DMS153 treated with DMSO at 0.1 percent for 48 hours (cell line): ENCODE data around the gene BANF2.

ENCODE experiments used
- DNase-seq: peaks from one replicate; lab custom pipeline; 2025; ENCODE audit not compliant: unreplicated experiment; lab: John Stamatoyannopoulos, UW

BANF2 gene

DNA sequence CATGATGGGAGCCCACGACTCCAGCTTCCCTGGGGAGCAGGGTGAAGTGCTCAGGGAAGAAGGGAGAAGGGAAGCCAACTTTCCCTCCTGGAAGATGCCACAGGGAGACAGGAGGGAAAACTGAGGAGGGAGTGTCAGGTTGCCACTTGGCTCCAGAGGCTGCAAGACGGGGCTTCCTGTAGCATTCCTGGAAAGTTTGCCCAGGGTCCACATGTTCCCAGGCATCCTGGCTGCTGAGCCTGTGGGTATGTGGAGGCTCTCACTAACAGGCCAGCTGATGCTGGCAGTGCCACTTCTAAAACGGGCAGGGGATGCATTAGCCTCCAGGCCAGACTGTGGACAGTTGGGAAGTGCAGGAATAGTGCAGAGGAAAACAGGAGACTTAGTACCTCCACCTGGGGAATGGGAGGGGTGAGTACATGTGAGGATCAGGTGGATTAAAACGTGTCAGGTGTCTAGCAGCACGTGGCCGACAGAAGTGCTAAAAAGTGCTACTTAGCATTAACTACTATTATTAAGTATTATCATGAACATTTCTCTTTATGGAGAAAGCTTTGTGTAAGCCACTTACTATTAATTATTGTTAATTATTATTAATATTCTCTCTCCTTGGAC is 33.2 kb downstream of the BANF2 start:
- DNase-seq = no peak

DNA sequence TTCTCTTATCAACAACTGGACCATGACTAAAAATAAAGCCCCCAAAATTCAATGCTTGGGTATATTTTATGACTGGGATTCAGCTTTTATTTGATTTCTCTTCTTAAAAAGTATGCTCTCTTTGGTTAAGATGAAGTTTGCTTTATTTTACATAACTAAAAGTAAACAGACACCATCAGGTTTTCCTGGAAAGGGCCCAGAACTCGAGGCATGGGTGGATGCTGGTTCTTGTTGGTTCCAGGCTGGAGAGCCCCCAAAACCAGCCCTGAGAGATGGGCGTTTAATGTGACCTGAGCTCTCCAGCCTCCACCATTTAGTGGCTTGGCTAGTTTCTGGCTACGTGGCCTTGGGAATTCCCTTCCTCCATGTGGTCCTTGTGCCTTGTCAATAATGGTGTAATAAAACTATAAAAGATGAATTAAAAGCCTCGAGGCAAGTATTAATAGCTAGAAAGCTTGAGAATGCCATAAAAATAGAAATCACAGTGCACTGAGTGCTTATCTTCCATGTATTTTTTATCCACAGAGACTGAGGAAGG is 34.1 kb downstream of the BANF2 start:
- DNase-seq = no peak

DNA sequence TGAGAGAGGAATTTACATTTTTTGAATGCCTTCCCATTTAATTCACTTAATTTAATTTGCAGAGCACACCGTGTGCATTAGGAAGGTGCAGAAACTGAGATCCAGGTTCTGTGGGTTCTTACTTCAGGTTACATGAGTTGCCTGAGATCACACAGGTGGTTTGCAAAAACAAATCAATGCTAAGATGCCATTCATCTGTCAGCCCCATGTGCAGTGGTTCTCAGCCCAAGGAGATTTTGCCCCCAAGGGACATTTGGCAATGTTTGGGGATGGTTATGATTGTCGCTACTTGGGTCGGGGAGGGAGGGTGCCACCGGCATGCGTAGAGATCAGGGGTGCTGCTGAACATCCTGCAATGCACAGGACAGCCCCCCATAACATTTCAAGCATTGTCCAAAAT is 34.6 kb downstream of the BANF2 start:
- DNase-seq = no peak

DNA sequence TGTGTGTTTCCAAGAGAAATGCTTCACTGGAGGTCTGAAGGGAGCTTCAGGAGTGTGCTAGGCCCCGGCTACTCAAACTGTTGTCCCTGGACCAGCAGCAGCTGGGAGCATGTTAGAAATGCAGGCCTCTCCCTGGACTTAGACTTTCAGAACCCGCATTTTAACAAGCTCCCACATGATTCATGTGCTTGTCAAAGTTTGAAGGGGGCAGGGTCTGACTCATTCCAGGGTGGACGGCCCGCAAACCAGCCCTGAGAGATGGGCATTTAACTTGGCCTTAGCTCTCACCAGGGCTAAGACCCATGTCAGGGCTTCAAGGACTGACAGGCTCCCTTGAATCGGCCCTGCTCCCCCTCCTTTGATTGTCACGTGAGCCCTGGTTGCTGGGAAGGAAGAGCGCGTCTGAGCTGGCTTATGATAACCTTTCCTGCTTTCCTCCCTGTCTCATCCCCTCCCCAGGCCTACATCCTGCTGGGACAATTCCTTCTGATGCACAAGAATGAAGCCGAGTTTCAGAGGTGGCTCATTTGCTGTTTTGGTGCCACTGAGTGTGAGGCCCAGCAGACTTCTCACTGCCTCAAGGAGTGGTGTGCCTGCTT is 35.5 kb downstream of the BANF2 start:
- no peak for DNase-seq

DNA sequence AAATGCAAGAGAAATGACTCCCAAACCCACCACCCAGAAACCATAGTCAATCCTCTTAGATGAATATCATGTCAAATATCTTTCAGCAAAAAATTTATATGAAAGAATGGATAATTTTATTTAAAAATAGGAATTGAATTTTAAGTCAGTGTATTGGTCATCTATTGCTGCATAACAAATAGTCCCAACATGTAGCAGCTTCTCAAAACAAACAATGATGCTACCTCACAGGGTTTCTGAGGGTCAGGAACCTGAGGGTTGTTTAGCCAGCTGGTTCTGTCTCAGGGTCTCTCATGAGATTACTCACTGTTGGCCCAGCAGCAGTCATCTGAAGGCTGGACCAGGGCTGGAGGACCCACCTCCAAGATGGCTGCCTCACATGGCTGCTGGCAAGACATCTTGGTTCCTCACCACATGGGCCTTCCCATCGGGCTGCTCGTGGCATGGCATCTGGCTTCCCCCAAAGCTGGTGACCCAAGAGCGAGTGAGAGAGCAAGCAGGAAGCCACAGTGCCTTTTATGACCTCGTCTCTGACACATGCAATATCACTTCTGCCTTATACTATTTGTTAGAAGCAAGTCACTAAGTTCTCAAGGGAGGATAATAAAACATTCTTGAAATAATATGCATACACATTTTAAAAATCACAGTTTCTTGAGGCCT is 36.3 kb downstream of the BANF2 start:
- no peak for DNase-seq

DNA sequence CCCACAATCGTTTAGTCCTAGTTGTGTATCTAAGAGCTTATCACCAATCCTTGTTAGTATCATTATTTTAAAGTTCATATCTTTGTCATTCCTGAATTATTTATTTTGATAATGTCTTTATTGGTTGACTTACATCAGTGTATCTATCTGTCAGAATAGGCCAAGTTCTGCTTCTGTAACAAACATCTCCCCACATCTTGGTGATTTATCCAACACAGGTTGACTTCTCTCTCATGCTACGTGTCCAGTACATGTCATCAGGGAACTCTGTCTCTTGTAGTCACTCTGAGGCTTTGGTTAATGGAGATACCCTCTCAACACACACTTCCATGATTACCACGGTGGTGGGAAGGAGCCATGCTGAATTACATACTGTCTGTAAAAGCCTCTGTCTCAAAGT is 38.4 kb downstream of the BANF2 start:
- no peak for DNase-seq

DNA sequence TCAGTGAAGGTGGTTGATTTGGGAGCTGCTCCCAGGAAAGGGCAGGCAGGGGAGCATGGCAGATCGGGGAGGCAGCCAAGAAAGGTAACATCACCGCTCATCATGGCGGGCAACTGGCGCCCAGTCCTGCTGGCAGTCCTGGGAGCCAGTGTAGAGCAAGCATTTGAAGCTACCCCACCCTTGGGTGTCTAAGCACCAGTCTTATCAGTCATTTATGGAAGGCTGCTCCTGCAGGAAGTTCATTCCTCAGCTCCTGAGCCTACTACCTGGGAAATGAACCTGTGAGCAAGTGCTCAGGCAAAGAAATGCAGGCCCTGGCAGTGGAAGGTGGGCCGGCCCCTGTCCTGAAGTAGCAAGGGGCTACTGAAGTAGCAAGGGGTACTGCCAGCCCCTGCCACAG is 41.5 kb downstream of the BANF2 start:
- no peak for DNase-seq

DNA sequence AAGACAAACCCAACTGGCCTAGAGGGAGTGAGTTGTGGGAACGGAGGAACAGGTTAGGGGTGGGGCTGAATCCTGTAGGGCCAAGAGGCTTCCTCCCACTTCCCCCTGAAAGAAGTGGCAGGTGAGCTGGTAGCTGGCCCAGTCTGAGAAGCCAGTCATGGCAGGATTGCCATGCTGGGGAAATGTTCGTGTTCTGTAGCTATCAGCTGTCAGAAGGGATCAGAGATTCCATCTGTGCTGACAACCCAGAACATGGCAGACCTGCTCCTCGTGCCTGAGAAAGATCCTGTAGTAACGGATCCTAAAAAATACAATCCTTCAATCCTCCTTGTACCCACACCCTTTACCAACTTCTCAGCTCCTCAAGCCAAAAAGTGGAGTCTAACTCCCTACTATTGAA is 43.0 kb downstream of the BANF2 start:
- DNase-seq = no peak

DNA sequence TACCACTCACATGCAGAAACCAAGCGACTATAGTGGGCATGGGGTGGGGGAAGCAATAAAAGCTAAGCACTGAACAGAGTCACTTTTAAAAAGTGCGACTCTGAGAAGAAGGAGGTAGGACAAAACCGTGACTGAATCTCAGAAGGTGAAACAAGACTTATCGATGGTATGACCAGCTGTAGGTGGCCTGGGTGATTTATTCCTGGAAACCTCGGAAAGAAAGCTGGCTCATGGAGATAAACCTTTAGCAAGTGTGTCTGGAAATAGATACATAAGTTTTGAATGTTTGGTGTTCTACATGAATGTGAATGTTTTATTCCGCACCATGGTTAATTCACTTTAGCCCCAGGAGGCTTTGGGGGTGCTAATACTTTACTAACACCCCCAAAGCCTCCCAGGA is 43.9 kb downstream of the BANF2 start:
- no peak for DNase-seq

DNA sequence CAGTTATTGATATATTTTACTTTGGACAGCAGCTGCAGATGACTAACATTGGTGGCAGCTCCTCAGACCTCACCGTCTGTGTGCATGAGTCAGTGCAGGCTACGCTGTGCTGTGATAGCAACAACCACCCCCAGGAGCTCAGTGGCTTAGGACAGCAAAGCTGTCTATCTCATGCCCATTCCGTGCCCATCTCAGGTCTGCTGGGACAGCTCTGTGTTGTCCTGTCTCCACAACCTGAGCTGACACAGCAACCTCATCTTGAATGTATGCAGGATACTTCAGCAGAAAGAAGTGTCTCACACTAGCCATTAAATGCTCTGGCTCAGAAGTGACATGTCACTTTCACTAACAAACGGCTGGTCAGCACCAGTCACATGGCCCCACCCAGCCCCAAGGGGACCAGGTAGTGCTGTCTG is 47.7 kb downstream of the BANF2 start:
- DNase-seq = no peak

DNA sequence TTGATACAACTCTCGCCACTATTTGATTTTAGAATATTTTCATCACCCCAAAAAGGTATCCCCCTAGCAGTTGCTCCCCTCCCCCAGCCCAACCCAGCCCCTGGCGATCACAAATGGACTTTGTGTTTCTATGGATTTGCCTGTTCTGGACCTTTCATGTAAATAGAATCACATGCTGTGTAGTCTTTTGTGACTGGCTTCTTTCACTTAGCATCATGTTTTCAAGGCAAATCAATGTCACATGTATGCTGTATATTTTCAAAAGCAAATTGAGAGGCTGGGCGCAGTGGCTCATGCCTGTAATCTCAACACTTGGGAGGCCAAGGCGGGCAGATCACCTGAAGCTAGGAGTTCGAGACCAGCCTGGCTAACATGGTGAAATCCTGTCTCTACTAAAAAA is 48.5 kb downstream of the BANF2 start:
- DNase-seq = no peak

DNA sequence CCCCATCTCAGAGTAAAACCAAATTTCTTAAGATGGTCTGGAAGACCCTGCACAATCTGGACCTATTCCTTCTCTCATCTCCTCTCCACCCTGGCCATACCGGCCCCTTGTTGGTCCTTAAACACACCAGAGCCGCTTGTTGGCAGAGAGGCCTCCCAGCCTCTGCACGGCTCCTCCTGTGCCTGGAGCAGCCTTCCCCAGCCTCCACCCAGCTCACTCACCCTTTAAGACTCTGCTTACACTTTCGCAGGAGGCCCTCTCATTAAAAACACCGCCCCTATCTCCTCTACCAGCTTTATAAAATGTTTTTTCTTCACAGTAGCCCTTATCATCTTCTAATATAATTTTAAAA is 49.8 kb downstream of the BANF2 start:
- DNase-seq = no peak

DNA sequence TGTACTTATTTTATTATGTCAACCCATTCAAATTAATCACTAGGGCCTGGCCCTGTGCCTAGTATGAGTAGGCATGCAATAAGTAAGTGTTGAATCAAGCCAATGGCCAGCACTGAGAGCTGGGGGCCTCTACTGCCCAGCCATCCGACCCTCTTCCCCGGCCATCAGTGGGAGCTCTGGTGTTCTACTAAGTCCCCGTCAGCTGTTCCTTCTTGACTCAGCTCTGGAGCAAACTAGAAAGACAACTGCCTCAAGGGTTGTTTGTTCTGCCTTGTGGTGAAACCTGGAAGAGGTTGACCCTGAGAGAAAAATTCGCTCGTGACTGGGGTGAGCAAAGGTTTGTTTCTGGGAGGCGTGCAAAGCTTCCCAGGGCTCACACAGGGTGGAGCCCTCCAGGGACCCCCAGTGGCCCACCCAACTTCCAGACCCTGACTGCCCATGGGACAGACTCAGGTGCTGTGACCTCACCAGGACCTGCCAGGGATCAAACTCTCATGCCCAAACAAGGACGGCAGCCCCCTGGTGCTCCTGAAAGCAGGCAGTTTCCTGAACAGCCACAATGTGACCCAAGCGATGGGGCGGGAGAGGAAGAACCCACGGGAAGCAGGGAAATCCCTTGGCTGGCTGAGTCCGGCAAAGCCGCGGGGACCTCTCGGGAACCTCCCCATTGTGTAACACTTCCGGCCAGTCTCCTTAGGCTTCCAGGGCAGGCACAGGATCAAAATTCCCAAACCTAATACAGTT is 50.4 kb downstream of the BANF2 start:
- no peak for DNase-seq

DNA sequence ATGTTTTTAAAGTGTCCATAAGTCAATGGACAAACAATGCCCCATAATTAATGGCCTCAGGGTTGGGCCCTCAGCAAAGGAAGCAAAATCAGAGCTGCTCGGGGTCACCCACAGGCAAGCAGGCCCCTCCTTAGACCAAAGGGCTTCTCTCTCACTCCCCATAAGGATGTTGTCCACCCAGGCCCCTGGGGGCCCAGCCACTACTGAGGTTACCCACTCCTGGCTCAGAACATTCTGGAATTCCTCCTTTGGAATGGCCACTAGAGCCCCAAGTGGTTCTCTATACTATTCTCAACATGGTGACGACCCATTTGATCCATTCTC is 50.9 kb downstream of the BANF2 start:
- DNase-seq = no peak

DNA sequence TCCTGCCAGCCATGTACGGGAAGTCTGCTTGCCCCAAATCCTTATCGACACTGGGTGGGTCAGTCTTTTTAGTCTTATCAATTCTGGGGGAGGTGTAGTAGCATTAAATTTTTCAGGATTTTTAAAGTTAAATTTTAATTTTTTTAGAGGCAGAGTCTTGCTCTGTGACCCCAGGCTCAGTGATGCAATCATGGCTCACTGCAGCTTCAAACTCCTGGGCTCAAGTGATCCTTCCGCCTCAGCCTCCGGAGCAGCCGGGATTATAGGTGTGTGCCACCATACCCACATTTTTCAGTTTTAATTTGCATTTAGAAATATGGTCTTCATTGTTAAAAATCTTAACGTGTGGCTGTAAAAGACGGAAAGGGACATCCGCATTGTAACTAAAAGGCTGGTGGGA is 51.9 kb downstream of the BANF2 start:
- no peak for DNase-seq

DNA sequence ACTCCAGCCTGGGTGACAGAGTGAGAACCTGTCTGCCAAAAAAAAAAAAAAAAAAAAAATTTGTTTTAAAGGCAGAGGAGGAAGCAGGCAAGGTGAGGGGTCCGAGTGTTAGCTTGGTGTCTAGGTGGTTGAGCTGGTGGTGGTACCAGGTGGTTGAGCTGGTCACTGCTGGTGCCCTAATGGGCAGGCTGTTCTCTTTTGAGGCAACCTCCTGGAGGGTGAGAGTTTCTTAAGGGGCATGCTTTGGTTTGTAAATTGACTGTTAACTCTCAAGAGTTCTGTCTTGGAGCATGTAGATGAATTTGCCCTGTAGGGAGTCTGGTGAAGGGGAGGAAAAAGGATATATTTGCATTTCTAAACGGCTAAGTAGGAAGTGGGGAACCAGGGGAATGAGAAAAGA is 52.7 kb downstream of the BANF2 start:
- DNase-seq = no peak

DNA sequence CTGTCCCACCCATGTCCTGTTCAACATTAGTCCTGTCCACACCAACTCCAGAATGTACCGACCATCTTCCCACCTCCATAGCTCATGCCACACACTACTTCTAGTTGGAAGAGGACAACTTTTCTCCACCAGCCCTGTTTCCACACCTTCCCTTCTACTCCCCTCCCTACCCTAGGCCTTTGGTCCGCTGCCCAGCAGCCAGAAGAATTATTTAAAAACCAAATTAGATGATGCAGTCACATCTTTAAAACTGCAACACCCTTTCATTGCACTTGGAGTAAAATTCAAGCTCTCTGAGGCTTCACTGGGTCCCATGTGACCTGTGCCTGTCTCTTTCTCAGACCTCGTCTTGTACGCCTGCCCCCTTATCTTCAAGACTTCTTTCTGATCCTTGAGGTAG is 53.8 kb downstream of the BANF2 start:
- no peak for DNase-seq

DNA sequence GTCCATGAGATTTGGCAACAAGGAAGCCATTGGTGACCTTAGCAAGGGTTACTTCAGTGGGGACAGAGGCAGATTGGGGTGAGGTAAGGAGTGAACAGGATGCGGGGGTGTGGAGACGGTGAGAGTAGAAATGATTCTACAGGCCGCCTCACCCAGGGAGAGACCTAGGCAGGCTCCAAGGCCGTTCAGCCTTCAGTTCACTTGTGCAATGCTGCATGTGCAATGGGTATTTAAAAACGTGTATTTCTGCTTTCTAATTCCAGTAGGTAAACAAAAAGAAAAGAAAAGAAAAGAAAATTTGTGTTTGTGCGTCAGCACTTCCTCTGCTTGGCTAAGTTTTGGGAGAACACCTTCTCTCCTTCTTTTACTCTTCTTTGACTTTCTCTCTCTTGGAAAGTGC is 56.8 kb downstream of the BANF2 start:
- no peak for DNase-seq

DNA sequence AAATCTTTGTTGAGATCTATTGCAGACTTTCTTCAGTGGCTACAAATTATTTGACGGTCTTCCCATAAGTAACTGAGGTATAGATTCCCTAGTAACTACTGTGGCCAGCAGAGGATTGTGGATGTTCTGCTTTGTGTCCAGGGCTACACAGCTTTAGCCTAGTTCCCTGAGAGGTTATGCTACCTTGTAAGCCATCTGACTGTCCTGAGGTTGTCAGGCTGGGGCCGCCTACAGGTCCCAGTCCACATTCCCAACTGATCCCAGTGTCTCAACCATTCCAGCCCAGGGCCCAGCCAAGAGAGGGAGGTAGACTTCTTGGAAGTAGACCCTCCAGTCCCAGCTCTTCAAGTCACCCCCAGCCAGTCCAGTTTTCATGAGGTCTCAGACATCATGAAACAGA is 57.7 kb downstream of the BANF2 start:
- DNase-seq = no peak

DNA sequence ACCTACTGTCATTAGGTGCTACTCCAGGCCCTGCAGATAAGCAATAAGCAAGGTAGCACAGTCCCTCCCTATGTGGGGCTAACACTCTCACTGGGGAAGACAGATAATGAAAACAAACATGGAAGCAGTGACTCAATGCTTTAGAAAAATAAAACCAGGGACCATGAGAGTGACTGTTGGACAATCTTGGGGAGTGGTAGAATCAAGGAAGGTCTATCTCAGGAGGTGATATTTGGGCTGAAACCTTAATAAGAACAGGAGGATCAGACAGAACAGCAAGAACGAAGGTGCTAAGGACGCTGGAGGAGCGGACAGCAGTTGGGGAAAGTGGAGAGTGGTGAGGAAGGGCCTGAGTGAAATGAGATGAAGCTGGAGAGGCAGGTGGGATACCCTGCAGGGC is 58.2 kb downstream of the BANF2 start:
- DNase-seq = no peak

DNA sequence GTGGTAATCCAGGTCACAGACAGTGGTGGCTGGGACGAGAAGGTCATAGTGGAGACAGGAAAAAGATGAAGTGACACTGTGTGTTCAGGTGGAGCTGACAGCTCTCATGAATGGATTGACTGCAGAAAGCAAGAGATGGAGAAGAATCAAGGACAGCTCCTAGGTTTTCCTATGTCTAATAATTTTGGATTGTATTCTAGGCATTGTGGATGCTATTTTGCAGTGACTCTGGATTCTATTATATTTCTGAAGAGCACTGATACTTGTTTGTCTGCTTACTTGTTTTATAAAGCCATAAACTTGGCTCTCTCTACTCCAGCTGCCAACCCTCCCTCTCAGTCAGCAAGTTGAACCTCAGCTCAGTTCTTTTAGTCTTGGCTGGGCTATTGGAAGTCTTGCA is 58.7 kb downstream of the BANF2 start:
- DNase-seq = no peak

DNA sequence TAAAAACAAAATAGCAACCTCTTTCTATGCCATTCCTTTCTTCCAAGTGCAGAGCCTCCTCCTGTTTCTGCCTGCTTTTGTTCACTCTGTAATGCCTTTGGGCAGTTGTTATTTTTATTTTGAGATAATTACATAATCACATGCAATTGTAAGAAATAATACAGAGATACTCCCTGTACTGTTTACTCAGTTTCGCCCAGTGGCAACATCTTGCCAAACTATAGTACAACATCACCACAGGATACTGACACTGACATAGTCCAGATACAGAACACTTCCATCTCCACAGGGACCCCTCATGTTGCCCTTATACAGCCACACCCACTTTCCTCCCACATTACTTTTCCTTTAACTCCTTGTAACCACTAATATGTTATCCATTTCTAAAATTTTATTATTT is 59.7 kb downstream of the BANF2 start:
- DNase-seq = no peak
